Psoas muscle (tissue), 8 donors: ENCODE measurements around the gene SOCS2. TPM values are rescaled to one million over a fixed set of nuclear protein-coding genes. Genes with fewer than 3 reads are reported as not detected.

Experiments used
- ATAC-seq, 4 donors: fragments of 200-7000 bp; cut with Tn5 transposase; one replicate each; pipeline ENCODE4 v1.9.1; 2020; ENCODE audit warnings: moderate library complexity in 3 of 4, mild to moderate bottlenecking in 2 of 4
- DNase-seq, 2 donors: peaks; one replicate each; pipeline ENCODE4 v3.0.0-alpha.2; 2020
- H3K27ac ChIP-seq: fragments of 200-600 bp; one replicate; pipeline ENCODE4 v1.8.0; 2022
- H3K27me3 ChIP-seq, 3 donors: fragments of 200-600 bp in 1 of 3; one replicate each; pipeline versions ENCODE4 v1.6.1 to v1.8.0; 2013 to 2022; ENCODE audit warnings: low read length in 2 of 3, mild to moderate bottlenecking in 2 of 3, moderate library complexity in 1 of 3; ENCODE audit not compliant: insufficient read depth in 3 of 3
- H3K36me3 ChIP-seq, 2 donors: fragments of 200-600 bp in 1 of 2; one replicate each; pipeline versions ENCODE4 v1.6.1 to v1.8.0; 2013 to 2022; ENCODE audit warnings: low read depth in 1 of 2, mild to moderate bottlenecking in 1 of 2, moderate library complexity in 1 of 2; ENCODE audit not compliant: insufficient read depth in 1 of 2
- H3K4me1 ChIP-seq: fragments of 200-600 bp; one replicate; pipeline ENCODE4 v1.8.0; 2022
- H3K4me3 ChIP-seq: fragments of 200-600 bp; one replicate; pipeline ENCODE4 v1.8.0; 2022; ENCODE audit warnings: mild to moderate bottlenecking
- H3K9me3 ChIP-seq: fragments of 200-600 bp; one replicate; pipeline ENCODE4 v1.8.0; 2022
- WGBS, 3 donors: extraction: QIAGEN DNeasy Blood & Tissue Kit; methylation state at CpG; one replicate each; pipeline versions ENCODE4 v1.1.6 to v1.1.7; 2013; 5-methylcytosine and 5-hydroxymethylcytosine counted together
- intact Hi-C, 2 donors: fragments of 100-400 bp; cut with DNase I; formaldehyde crosslinking; loops; one replicate each; pipeline versions ENCODE4 v1.11.0 to v1.14.2; 2022
- polyA plus RNA-seq, 3 donors: library from polyadenylated mRNA; stranded (reverse); fragments of 200-250 nt; gene quantifications; one replicate each; pipeline ENCODE4 v1.2.3, GENCODE V29; 2013
- total RNA-seq, 4 donors: library from RNA; stranded (reverse); fragmentation: NEBNext Ultra II Directional in 2 of 4; extraction: Animal tissue kit (Norgen Biotek cat#: 25700) in 2 of 4; gene quantifications; one replicate each; pipeline versions ENCODE4 v1.2.1 to v1.2.4, GENCODE V29; 2021 to 2023
- TF ChIP-seq, protein P1 (sequence below): fragments of 200-600 bp; IDR thresholded peaks from one replicate; pipeline ENCODE4 v1.8.0; 2022; ENCODE audit warnings: antibody characterized with exemption
- donor health status: healthy with polysubstance abuse.
- donor health status: DM: no; HTN: no; CAD: no; lungs with moderate emphysema.
- donor health status: Bipolar disorder and iron deficiency.
- donor health status: healthy.
- donor health status: DM: yes; HTN: yes; CAD: no.
- donor health status: DM: no; HTN: no; CAD: no.
- donor health status: DM: no; HTN: no; CAD: no.
- donor health status: DM: yes; HTN: yes; CAD: no.

The SOCS2 gene
- total and polyA plus RNA-seq, 7 donors, result 2.9 to 10.6 (median 4.7) TPM

- 35 to 49% (median 36%) methylated on average over 8 of the region's 8 CpGs for WGBS, 3 donors
- intact Hi-C loops, result no loop called here
Observed at GRCh38 chr12:93602897-93603668, 30.6 kb downstream of the SOCS2 start.

DNA sequence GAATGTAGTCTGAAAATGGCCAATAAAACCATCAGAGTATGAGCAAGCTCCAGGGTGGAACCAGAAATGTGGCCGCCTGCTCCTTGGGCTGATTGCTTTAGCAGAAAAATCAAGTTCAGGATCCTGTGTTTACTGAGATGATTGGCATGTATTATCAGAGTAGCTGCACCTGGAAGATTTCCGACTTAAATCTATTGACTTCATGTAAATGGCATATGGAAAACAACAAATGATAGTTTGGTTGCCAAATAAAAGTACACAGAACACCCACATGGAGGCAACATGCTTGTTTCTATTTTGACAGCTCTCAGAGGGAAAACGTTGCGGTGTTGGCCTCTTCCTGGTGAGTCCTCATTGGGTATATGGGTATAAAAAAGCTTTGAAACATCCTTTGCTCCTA, 31.3 kb downstream of the SOCS2 start:
- Histone ChIP-seq H3K4me3 (no peak overlapping the region), H3K36me3 (no peaks in the 10 kb centered on the region), H3K9me3 (no peaks in the 10 kb centered on the region), H3K4me1 (peaks cover 18% of the 10 kb centered on the region), H3K27me3 (no peaks in the 10 kb centered on the region), H3K27ac (peak overlapping the region; percentile 49)
- 44 to 54% (median 47%) methylated on average over 4 of the region's 4 CpGs for WGBS, 3 donors
- no peak for ATAC-seq
- no peak for DNase-seq
- TF ChIP-seq, protein P1, sequence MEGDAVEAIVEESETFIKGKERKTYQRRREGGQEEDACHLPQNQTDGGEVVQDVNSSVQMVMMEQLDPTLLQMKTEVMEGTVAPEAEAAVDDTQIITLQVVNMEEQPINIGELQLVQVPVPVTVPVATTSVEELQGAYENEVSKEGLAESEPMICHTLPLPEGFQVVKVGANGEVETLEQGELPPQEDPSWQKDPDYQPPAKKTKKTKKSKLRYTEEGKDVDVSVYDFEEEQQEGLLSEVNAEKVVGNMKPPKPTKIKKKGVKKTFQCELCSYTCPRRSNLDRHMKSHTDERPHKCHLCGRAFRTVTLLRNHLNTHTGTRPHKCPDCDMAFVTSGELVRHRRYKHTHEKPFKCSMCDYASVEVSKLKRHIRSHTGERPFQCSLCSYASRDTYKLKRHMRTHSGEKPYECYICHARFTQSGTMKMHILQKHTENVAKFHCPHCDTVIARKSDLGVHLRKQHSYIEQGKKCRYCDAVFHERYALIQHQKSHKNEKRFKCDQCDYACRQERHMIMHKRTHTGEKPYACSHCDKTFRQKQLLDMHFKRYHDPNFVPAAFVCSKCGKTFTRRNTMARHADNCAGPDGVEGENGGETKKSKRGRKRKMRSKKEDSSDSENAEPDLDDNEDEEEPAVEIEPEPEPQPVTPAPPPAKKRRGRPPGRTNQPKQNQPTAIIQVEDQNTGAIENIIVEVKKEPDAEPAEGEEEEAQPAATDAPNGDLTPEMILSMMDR, result no peak
- intact Hi-C loops, result no loop called here

More at GRCh38 chr12:93602897-93603668, 30.6 kb downstream of the SOCS2 start:
- no peak for ATAC-seq
- H3K27ac ChIP-seq, result peak overlapping the region; percentile 49
- TF ChIP-seq, protein P1, result no peak
- no peaks in the 10 kb centered on the region for H3K36me3 ChIP-seq
- no peak for DNase-seq
- no peaks in the 10 kb centered on the region for H3K9me3 ChIP-seq
- H3K4me3 ChIP-seq, result no peak overlapping the region
- no peaks in the 10 kb centered on the region for H3K27me3 ChIP-seq
- peaks cover 18% of the 10 kb centered on the region for H3K4me1 ChIP-seq

DNA sequence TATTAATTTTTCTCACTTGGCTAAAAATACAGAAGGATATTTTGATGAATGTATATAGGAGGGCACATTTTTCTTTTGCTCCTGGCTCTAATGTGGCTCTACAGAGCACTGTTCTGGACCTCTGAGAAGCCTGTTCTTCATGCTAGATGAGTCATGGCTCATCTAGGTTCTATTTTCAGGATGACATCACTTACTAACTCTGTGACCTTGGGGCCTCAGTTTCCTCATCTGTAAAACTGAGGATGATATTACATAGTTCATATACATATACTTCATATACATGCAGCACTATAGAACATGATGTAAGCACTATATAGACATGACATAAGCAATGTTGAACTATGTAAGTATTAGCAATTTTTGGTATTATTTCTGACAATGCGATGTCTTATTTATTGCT, 35.8 kb downstream of the SOCS2 start:
- DNase-seq (no peak), ATAC-seq (no peak)
- Histone ChIP-seq H3K9me3 (no peaks in the 10 kb centered on the region), H3K27ac (no peak overlapping the region), H3K36me3 (no peaks in the 10 kb centered on the region), H3K27me3 (no peaks in the 10 kb centered on the region), H3K4me1 (peaks cover 8% of the 10 kb centered on the region), H3K4me3 (no peak overlapping the region)
- intact Hi-C loops, result no loop called here
- TF ChIP-seq, protein P1, result no peak
- WGBS, 3 donors, result 97 to 100% (median 97%) methylated on average over 1 of the region's 1 CpG

- 81 to 94% (median 93%) methylated on average over 4 of the region's 4 CpGs for WGBS, 3 donors
- DNase-seq (no peak), ATAC-seq (no peak)
- H3K27ac ChIP-seq, result no peak overlapping the region
- no peaks in the 10 kb centered on the region for H3K36me3 ChIP-seq
- H3K4me1 ChIP-seq, result no peaks in the 10 kb centered on the region
- no peaks in the 10 kb centered on the region for H3K27me3 ChIP-seq
- TF ChIP-seq, protein P1, result no peak
- H3K4me3 ChIP-seq, result no peak overlapping the region
- H3K9me3 ChIP-seq, result no peaks in the 10 kb centered on the region
- intact Hi-C loops, result no loop called here
Observed at GRCh38 chr12:93609281-93610192, 37.1 kb downstream of the SOCS2 start.
